ENCODE results near the gene ENO2.

The ENO2 gene

GRCh38 chr12:6914947-6915788 lies 788 bp downstream of the ENO2 start:
- Histone ChIP-seq H3K27ac (ENCODE audit: low read length) (peak overlapping the region; percentile 69; the same call in 1 of the 2 replicates), H3K4me2 (ENCODE audit: low read depth, low read length) (peak overlapping the region; percentile 92), H3K79me2 (ENCODE audit: low read length) (peaks cover 43% of the 10 kb centered on the region), H3K36me3 (replicated peaks; ENCODE audit: insufficient read depth, low read length) (peaks cover 10% of the 10 kb centered on the region; the same call in 1 of the 2 replicates), H3K27me3 (replicated peaks; ENCODE audit: insufficient read depth, low read length) (no peaks in the 10 kb centered on the region), H3K9me2 (replicated peaks; ENCODE audit: insufficient read depth, low read length) (no peaks in the 10 kb centered on the region), H3F3A (ENCODE audit: insufficient read depth, low read length) (peaks cover 28% of the 10 kb centered on the region), H2AFZ (ENCODE audit: low read length) (peak overlapping the region; percentile 87), H3K9me3 (replicated peaks; ENCODE audit: insufficient read depth, low read length) (no peaks in the 10 kb centered on the region), H3K4me3 (ENCODE audit: low read length) (peak overlapping the region; percentile 94), H3K9ac (ENCODE audit: low read length) (peak overlapping the region; percentile 80), H3K4me1 (ENCODE audit: low read length) (peaks cover 33% of the 10 kb centered on the region), H4K20me1 (ENCODE audit: insufficient read depth, low read length) (no peaks in the 10 kb centered on the region)
- no peak for TF ChIP-seq CTCF (IDR thresholded peaks at IDR 0.05; ENCODE audit: low read length)
- TF ChIP-seq EZH2phosphoT487 (IDR thresholded peaks at IDR 0.05; ENCODE audit: low read length), result no peak
- TF ChIP-seq EZH2 (optimal IDR thresholded peaks at IDR 0.05; ENCODE audit: low read depth, low read length), result no peak
- DNase-seq, result no peak

GRCh38 chr12:6915789-6916285 lies 1.5 kb downstream of the ENO2 start:
- H3K27me3 ChIP-seq (replicated peaks; ENCODE audit: insufficient read depth, low read length), result no peaks in the 10 kb centered on the region
- H2AFZ ChIP-seq (ENCODE audit: low read length), result no peak overlapping the region
- peak overlapping the region; percentile 42; the same call in 1 of the 2 replicates for H3K9ac ChIP-seq (ENCODE audit: low read length)
- no peaks in the 10 kb centered on the region for H3K9me3 ChIP-seq (replicated peaks; ENCODE audit: insufficient read depth, low read length)
- H3K4me2 ChIP-seq (ENCODE audit: low read depth, low read length), result peak overlapping the region; percentile 92
- no peaks in the 10 kb centered on the region for H3K9me2 ChIP-seq (replicated peaks; ENCODE audit: insufficient read depth, low read length)
- H3K27ac ChIP-seq (ENCODE audit: low read length), result no peak overlapping the region
- H3F3A ChIP-seq (ENCODE audit: insufficient read depth, low read length), result peaks cover 31% of the 10 kb centered on the region
- no peaks in the 10 kb centered on the region for H4K20me1 ChIP-seq (ENCODE audit: insufficient read depth, low read length)
- H3K79me2 ChIP-seq (ENCODE audit: low read length), result peaks cover 46% of the 10 kb centered on the region
- H3K4me1 ChIP-seq (ENCODE audit: low read length), result peaks cover 40% of the 10 kb centered on the region
- no peak for TF ChIP-seq CTCF (IDR thresholded peaks at IDR 0.05; ENCODE audit: low read length)
- no peak for TF ChIP-seq EZH2 (optimal IDR thresholded peaks at IDR 0.05; ENCODE audit: low read depth, low read length)
- TF ChIP-seq EZH2phosphoT487 (IDR thresholded peaks at IDR 0.05; ENCODE audit: low read length), result no peak
- H3K36me3 ChIP-seq (replicated peaks; ENCODE audit: insufficient read depth, low read length), result peaks cover 10% of the 10 kb centered on the region; the same call in 1 of the 2 replicates
- DNase-seq, result no peak
- peak overlapping the region; percentile 94 for H3K4me3 ChIP-seq (ENCODE audit: low read length)

GRCh38 chr12:6916426-6917200 lies 2.2 kb downstream of the ENO2 start:
- Histone ChIP-seq H3K27ac (ENCODE audit: low read length) (peak overlapping the region; percentile 19; the same call in 1 of the 2 replicates), H3K4me1 (ENCODE audit: low read length) (peaks cover 47% of the 10 kb centered on the region), H3K9me2 (replicated peaks; ENCODE audit: insufficient read depth, low read length) (no peaks in the 10 kb centered on the region), H3K36me3 (replicated peaks; ENCODE audit: insufficient read depth, low read length) (peaks cover 10% of the 10 kb centered on the region; the same call in 1 of the 2 replicates), H3K9me3 (replicated peaks; ENCODE audit: insufficient read depth, low read length) (no peaks in the 10 kb centered on the region), H3K27me3 (replicated peaks; ENCODE audit: insufficient read depth, low read length) (no peaks in the 10 kb centered on the region), H3F3A (ENCODE audit: insufficient read depth, low read length) (peaks cover 39% of the 10 kb centered on the region), H2AFZ (ENCODE audit: low read length) (no peak overlapping the region), H3K79me2 (ENCODE audit: low read length) (peaks cover 51% of the 10 kb centered on the region), H3K4me3 (ENCODE audit: low read length) (peak overlapping the region; percentile 94; the same call in 1 of the 2 replicates), H4K20me1 (ENCODE audit: insufficient read depth, low read length) (no peaks in the 10 kb centered on the region), H3K9ac (ENCODE audit: low read length) (peak overlapping the region; percentile 42; the same call in 1 of the 2 replicates), H3K4me2 (ENCODE audit: low read depth, low read length) (peak overlapping the region; percentile 92)
- no peak for TF ChIP-seq EZH2 (optimal IDR thresholded peaks at IDR 0.05; ENCODE audit: low read depth, low read length)
- no peak for TF ChIP-seq CTCF (IDR thresholded peaks at IDR 0.05; ENCODE audit: low read length)
- no peak for TF ChIP-seq EZH2phosphoT487 (IDR thresholded peaks at IDR 0.05; ENCODE audit: low read length)
- DNase-seq, result no peak

All from MM.1S (cell line).